Lower leg skin (tissue), 4 donors: Measurements from ENCODE around the gene DNAH14. TPM values are rescaled to one million over a fixed set of nuclear protein-coding genes. Genes with fewer than 3 reads are reported as not detected.
"Not testable (repeated sequence)": the region's sequence is repeated elsewhere in the genome, so short reads cannot be mapped to it uniquely, and the experiment has no call there.

ENCODE experiments used
- DNase-seq, 2 donors: peaks; one replicate each; pipeline ENCODE4 v3.0.0-alpha.2; 2019; ENCODE audit warnings: low spot score in 2 of 2
- H3K4me3 ChIP-seq: fragments of 200-600 bp; sonication (generic); 2 replicates; pipeline ENCODE4 v1.5.1; 2017; ENCODE audit warnings: mild to moderate bottlenecking, low read depth; ENCODE audit not compliant: poor library complexity, severe bottlenecking
- POLR2A ChIP-seq, 2 donors: fragments of 450-650 bp; IDR thresholded peaks; one replicate each; pipeline ENCODE4 v1.6.1; 2016 to 2017; ENCODE audit warnings: antibody characterized with exemption in 2 of 2, mild to moderate bottlenecking in 1 of 2, moderate library complexity in 1 of 2
- WGBS, 2 donors: methylation state at CpG; one replicate each; pipeline ENCODE4 v1.1.5; 2018; 5-methylcytosine and 5-hydroxymethylcytosine counted together
- intact Hi-C: fragments of 100-400 bp; cut with DNase I; formaldehyde crosslinking; loops from one replicate; pipeline ENCODE4 v1.15.0; 2023; ENCODE audit warnings: low total_unique reads
- total RNA-seq, 4 donors: library from RNA; depleted of rRNA; stranded (reverse); fragments of >200 nt; gene quantifications; one replicate each; pipeline ENCODE4 v1.1.0, GENCODE V29; 2016
- TF ChIP-seq, protein P1 (sequence below), 3 donors: fragments of 450-650 bp; IDR thresholded peaks; one replicate each; pipeline ENCODE4 v1.5.1; 2016; ENCODE audit warnings: antibody characterized with exemption in 3 of 3, mild to moderate bottlenecking in 3 of 3, moderate library complexity in 2 of 3

Gene DNAH14
- total RNA-seq, 4 donors from 2014 or later = 0.84 to 3.0 (median 1.8) TPM

DNA sequence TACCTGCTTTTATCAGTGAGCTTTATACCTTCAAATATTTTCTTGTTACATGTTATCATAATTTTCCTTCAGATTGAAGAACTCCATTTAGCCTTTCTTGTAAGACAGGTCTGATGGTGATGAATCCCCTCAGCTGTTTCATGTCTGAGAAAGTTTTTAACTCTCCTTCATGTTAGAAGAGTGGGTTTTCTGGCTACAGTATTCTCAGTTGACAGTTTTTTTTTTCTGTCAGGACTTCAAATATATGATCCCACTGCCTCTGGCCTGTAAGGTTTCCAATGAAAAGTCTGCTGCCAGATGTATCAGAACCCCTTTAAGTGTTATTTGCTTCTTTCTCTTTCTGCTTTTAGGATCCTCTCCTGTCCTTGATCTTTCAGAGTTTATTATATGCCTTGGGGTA lies 250.2 kb downstream of the DNAH14 start:
- intact Hi-C loops = no loop called here
- TF ChIP-seq, protein P1, sequence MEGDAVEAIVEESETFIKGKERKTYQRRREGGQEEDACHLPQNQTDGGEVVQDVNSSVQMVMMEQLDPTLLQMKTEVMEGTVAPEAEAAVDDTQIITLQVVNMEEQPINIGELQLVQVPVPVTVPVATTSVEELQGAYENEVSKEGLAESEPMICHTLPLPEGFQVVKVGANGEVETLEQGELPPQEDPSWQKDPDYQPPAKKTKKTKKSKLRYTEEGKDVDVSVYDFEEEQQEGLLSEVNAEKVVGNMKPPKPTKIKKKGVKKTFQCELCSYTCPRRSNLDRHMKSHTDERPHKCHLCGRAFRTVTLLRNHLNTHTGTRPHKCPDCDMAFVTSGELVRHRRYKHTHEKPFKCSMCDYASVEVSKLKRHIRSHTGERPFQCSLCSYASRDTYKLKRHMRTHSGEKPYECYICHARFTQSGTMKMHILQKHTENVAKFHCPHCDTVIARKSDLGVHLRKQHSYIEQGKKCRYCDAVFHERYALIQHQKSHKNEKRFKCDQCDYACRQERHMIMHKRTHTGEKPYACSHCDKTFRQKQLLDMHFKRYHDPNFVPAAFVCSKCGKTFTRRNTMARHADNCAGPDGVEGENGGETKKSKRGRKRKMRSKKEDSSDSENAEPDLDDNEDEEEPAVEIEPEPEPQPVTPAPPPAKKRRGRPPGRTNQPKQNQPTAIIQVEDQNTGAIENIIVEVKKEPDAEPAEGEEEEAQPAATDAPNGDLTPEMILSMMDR (IDR thresholded peaks at IDR 0.05) = no peak
- TF ChIP-seq POLR2A (IDR thresholded peaks at IDR 0.05) = no peak
- no peak overlapping the region for H3K4me3 ChIP-seq
- DNase-seq = no peak

DNA sequence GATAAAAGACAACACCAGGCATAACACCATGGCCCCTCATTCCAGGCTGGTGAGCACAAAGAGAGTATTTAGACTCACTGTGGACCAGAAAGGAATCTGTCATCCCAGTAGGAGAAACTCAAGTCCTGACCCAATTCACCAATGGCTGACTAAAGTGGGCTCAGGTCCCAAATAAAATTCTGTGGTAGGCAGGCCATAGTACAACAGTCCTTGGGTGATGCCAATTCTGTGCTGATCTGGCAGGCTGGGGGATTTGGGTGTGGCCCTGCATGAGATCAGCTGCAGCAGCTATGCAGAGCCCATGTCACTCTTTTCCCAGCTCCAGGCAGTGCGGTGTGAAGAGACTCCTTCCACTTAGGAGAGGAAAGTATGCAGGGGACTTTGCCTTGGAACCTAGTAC lies 253.2 kb downstream of the DNAH14 start:
- H3K4me3 ChIP-seq = no peak overlapping the region
- TF ChIP-seq, protein P1 (IDR thresholded peaks at IDR 0.05) = no peak
- no peak for TF ChIP-seq POLR2A (IDR thresholded peaks at IDR 0.05)
- DNase-seq = no peak
- intact Hi-C loops = no loop called here
- 100% methylated on average over 1 of the region's 1 CpG for WGBS, 2 donors

DNA sequence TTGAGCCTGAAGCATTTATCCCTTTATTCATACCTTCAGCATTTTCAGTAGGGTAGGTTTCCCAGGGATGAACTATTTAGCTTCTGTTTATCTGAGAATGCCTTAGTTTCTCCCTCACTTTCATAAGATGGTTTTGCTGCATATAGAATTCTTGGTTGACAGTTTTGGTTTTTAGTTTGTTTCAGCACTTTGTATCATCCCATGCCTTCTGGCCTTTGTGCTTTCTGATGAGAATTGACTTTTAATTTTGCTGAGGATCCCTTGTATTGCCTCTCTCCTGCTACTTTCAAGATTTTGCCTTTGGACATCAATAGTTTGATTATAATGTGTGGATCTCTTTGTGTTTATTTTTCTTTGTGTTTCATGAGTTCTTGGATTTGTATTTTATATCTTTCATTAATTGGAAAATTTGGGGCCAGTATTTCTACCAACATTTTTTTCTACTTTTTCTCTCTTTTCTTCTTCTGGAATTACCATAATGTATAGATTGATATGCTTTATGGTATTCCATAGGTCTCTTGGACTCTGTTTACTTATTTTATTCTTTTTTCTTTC lies 261.8 kb downstream of the DNAH14 start:
- intact Hi-C loops = no loop called here
- TF ChIP-seq, protein P1 (IDR thresholded peaks at IDR 0.05) = no peak
- no peak for TF ChIP-seq POLR2A (IDR thresholded peaks at IDR 0.05)
- H3K4me3 ChIP-seq = no peak overlapping the region
- DNase-seq = no peak

DNA sequence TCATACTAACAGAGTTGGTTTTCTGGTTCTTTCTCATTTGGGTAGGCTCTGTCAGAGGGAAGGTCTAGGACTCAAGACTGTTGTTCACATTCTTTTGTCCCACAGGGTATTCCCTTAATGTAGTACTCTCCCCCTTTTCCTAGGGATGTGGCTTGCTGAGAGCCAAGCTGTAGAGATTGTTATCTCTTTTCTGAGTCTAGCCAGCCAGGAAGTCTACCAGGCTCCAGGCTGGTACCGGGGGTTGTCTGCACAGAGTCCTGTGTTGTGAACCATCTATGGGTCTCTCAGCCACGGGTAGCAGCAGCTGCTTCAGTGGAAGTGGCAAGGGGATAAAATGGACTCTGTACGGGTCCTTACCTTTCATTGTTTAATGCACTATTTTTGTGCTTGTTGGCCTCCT lies 272.0 kb downstream of the DNAH14 start:
- intact Hi-C loops = no loop called here
- 72 to 75% methylated on average over 3 of the region's 3 CpGs for WGBS, 2 donors
- no peak for DNase-seq
- TF ChIP-seq POLR2A (IDR thresholded peaks at IDR 0.05) = no peak
- TF ChIP-seq, protein P1 (IDR thresholded peaks at IDR 0.05) = no peak
- H3K4me3 ChIP-seq = no peak overlapping the region

DNA sequence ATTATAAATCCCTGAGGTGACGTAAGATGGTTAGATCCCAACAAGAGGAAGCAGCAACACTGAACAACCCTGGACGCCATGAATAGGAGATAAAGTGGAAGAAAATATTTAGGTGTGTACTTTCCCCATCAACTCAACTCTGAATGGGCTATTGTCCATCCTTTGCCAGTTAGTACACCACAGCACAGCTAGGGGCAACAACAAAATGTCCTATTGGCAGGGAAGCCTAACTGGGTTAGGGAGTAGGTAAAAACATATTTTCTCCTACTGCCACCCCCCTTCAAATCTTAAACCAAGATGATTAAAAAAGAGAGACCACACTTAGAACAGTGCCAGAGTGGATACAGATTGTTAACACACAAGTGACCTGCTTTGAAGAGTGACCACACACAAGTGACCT lies 278.3 kb downstream of the DNAH14 start:
- TF ChIP-seq, protein P1 (IDR thresholded peaks at IDR 0.05) = no peak
- no peak for TF ChIP-seq POLR2A (IDR thresholded peaks at IDR 0.05)

DNA sequence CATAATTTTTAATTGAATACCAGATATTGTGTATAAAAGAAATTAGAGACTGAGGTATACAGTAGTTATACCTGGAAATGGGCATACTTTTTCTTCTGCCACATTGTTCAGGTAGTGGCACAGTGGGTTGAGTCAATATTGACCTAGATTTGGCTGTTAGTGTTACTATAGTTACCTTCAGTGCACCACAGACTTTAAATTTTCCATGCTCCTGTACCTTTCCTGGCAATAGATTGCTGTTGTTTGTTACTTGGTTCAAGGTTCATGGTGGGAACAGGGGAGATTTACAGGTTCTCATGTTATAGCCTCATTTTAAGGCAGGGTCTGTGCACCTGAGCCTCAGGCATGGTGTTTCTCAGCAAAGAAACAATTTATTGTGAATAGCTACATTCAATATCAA lies 279.7 kb downstream of the DNAH14 start:
- intact Hi-C loops = no loop called here
- TF ChIP-seq, protein P1 (IDR thresholded peaks at IDR 0.05) = no peak
- TF ChIP-seq POLR2A (IDR thresholded peaks at IDR 0.05) = no peak
- DNase-seq = no peak
- H3K4me3 ChIP-seq = no peak overlapping the region

More for the DNA sequence above, 278.3 kb downstream of the DNAH14 start:
- whole genome bisulfite sequencing, 2 donors = 88 to 89% methylated on average over 2 of the region's 2 CpGs
- intact Hi-C loops = no loop called here
- DNase-seq = no peak
- H3K4me3 ChIP-seq = no peak overlapping the region

DNA sequence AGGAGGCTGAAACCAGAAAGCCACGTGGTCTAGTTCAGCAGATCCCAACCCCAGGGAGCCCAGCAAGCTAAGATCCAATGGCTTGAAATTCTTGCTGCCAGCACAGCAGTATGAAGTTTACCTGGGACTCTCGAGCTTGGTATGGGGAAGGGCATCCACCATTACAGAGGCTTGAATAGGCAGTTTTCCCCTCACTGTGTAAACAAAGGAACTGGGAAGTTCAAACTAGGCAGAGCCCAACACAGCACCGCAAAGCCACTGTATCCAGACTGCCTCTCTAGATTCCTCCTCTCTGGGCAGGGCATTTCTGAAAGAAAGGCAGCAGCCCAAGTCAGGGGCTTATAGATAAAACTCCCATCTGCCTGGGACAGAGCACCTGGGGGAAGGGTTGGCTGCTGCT lies 280.7 kb downstream of the DNAH14 start:
- DNase-seq, H3K4me3 ChIP-seq, intact Hi-C loops: not testable (repeated sequence)
- WGBS, 2 donors = 79 to 82% methylated on average over 3 of the region's 3 CpGs

DNA sequence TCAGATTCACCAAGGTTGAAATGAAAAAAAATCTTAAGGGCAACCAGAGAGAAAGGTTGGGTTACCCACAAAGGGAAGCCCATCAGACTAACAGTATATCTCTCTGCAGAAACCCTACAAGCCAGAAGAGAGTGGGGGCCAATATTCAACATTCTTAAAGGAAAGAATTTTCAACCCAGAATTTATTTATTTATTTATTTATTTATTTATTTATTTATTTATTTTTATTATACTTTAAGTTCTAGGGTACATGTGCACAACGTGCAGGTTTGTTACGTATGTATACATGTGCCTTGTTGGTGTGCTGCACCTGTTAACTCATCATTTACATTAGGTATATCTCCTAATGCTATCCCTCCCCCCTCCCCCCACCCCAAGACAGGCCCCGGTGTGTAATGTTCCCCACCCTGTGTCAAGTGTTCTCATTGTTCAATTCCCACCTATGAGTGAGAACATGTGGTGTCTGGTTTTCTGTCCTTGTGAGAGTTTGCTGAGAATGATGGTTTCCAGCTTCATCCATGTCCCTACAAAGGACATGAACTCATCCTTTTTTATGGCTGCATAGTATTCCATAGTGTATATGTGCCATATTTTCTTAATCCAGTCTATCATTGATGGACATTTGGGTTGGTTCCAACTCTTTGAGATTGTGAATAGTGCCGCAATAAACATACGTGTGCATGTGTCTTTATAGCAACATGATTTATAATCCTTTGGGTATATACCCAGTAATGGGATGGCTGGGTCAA lies 282.4 kb downstream of the DNAH14 start:
- DNase-seq, intact Hi-C loops, H3K4me3 ChIP-seq: not testable (repeated sequence)
- WGBS, 2 donors = 86 to 93% methylated on average over 5 of the region's 5 CpGs
